ENCODE results near the gene ZMYM4. TPM values are rescaled to one million over a fixed set of nuclear protein-coding genes. Genes with fewer than 3 reads are reported as not detected.
"Not testable (repeated sequence)": the region's sequence is repeated elsewhere in the genome, so short reads cannot be mapped to it uniquely, and the experiment has no call there.

ZMYM4 gene
- polyA plus RNA-seq, 1 of the 3 experiments (the other 2 are of a cell fraction), result 12.2 TPM

GRCh38 chr1:35463232-35463631, 194.7 kb downstream of the ZMYM4 start:
- CTCF ChIA-PET, result interaction anchor here (1.4 kb wide), 1 partner anchor 12 kb away, joined by 4 read pairs; no protein-coding TSS in a partner anchor

GRCh38 chr1:35463749-35464148, 195.2 kb downstream of the ZMYM4 start:
- H2AFZ ChIP-seq (ENCODE audit: low read depth); H3K4me2 ChIP-seq; H3K27me3 ChIP-seq (ENCODE audit: insufficient read depth); H3K27ac ChIP-seq (ENCODE audit: low read depth in 2 of 2, low read length in 1 of 2); H3F3A ChIP-seq (replicated peaks; ENCODE audit: insufficient read depth); H3K79me2 ChIP-seq (ENCODE audit: insufficient read depth); H3K9me3 ChIP-seq; DNase-seq; H3K4me1 ChIP-seq (ENCODE audit: control insufficient read depth in 1 of 2, insufficient read depth in 2 of 2, low read depth in 1 of 2, low read length in 1 of 2); H4K20me1 ChIP-seq (ENCODE audit: insufficient read depth); H3K9ac ChIP-seq; POLR2A ChIA-PET; H3K4me3 ChIP-seq (ENCODE audit: low read depth in 2 of 2, low read length in 1 of 2); H3K9me2 ChIP-seq: not testable (repeated sequence)
- peaks cover 33 to 46% of the 10 kb centered on the region in 2 experiments for H3K36me3 ChIP-seq (replicated peaks in 1 of 2; ENCODE audit: control insufficient read depth in 1 of 2, insufficient read depth in 2 of 2, low read length in 1 of 2)
- CTCF ChIA-PET, result interaction anchor here (1.4 kb wide), 1 partner anchor 13 kb away, joined by 4 read pairs; no protein-coding TSS in a partner anchor
- 98% methylated on average over 2 of the region's 2 CpGs for WGBS (ENCODE audit: low lambda C conversion rate)

More at GRCh38 chr1:35463232-35463631, 194.7 kb downstream of the ZMYM4 start:
- Histone ChIP-seq H3K9me3 (no peaks in the 10 kb centered on the region), H3K27ac (ENCODE audit: low read depth in 2 of 2, low read length in 1 of 2) (no peak overlapping the region), H3K4me1 (ENCODE audit: control insufficient read depth in 1 of 2, insufficient read depth in 2 of 2, low read depth in 1 of 2, low read length in 1 of 2) (no peaks in the 10 kb centered on the region), H3K9me2 (no peaks in the 10 kb centered on the region), H3K27me3 (ENCODE audit: insufficient read depth) (no peaks in the 10 kb centered on the region), H3K4me2 (no peak overlapping the region), H4K20me1 (ENCODE audit: insufficient read depth) (no peaks in the 10 kb centered on the region), H2AFZ (ENCODE audit: low read depth) (no peak overlapping the region), H3K79me2 (ENCODE audit: insufficient read depth) (no peaks in the 10 kb centered on the region), H3K4me3 (ENCODE audit: low read depth in 2 of 2, low read length in 1 of 2) (no peak overlapping the region), H3K36me3 (replicated peaks in 1 of 2; ENCODE audit: control insufficient read depth in 1 of 2, insufficient read depth in 2 of 2, low read length in 1 of 2) (peaks cover 34 to 44% of the 10 kb centered on the region in 2 experiments), H3F3A (replicated peaks; ENCODE audit: insufficient read depth) (no peaks in the 10 kb centered on the region), H3K9ac (no peak overlapping the region)
- POLR2A ChIA-PET, result no interaction called here
- WGBS (ENCODE audit: low lambda C conversion rate), result 78% methylated on average over 1 of the region's 2 CpGs
- no peak for TF ChIP-seq RAD21 (IDR thresholded peaks at IDR 0.05; ENCODE audit: low read length)
- TF ChIP-seq RXRA (IDR thresholded peaks at IDR 0.05; ENCODE audit: borderline replicate concordance, low read depth), result no peak
- no peak for TF ChIP-seq FOXM1 (IDR thresholded peaks at IDR 0.05; ENCODE audit: low read depth)
- TF ChIP-seq ELF1 (IDR thresholded peaks at IDR 0.05), result no peak
- no peak for DNase-seq

GRCh38 chr1:35466120-35466519, 197.6 kb downstream of the ZMYM4 start:
- Histone ChIP-seq H3K4me3 (ENCODE audit: low read depth in 2 of 2, low read length in 1 of 2) (no peak overlapping the region), H3F3A (replicated peaks; ENCODE audit: insufficient read depth) (no peaks in the 10 kb centered on the region), H2AFZ (ENCODE audit: low read depth) (no peak overlapping the region), H3K9me3 (no peaks in the 10 kb centered on the region), H3K4me2 (no peak overlapping the region), H3K27ac (ENCODE audit: low read depth in 2 of 2, low read length in 1 of 2) (no peak overlapping the region), H3K79me2 (ENCODE audit: insufficient read depth) (no peaks in the 10 kb centered on the region), H3K27me3 (ENCODE audit: insufficient read depth) (no peaks in the 10 kb centered on the region), H3K9me2 (no peaks in the 10 kb centered on the region), H3K4me1 (ENCODE audit: control insufficient read depth in 1 of 2, insufficient read depth in 2 of 2, low read depth in 1 of 2, low read length in 1 of 2) (no peaks in the 10 kb centered on the region), H4K20me1 (ENCODE audit: insufficient read depth) (no peaks in the 10 kb centered on the region), H3K36me3 (replicated peaks in 1 of 2; ENCODE audit: control insufficient read depth in 1 of 2, insufficient read depth in 2 of 2, low read length in 1 of 2) (peaks cover 35 to 57% of the 10 kb centered on the region in 2 experiments), H3K9ac (no peak overlapping the region)
- TF ChIP-seq SMC3 (IDR thresholded peaks at IDR 0.05; ENCODE audit: low read depth, low read length), result no peak
- no peak for TF ChIP-seq CTCF (IDR thresholded peaks at IDR 0.05)
- TF ChIP-seq CHD2 (IDR thresholded peaks at IDR 0.05; ENCODE audit: low read length, partially characterized antibody), result no peak
- no peak for TF ChIP-seq SIN3A (IDR thresholded peaks at IDR 0.05; ENCODE audit: borderline replicate concordance, low read depth, low read length)
- no peak for TF ChIP-seq RAD21 (IDR thresholded peaks at IDR 0.05; ENCODE audit: low read length)
- no peak for TF ChIP-seq USF2 (IDR thresholded peaks at IDR 0.05; ENCODE audit: borderline replicate concordance, low read depth, low read length)
- TF ChIP-seq RCOR1 (IDR thresholded peaks at IDR 0.05; ENCODE audit: low read length), result no peak
- no peak for TF ChIP-seq TEAD4 (IDR thresholded peaks at IDR 0.05; ENCODE audit: borderline replicate concordance, insufficient read depth)
- TF ChIP-seq ZBTB33 (IDR thresholded peaks at IDR 0.05; ENCODE audit: borderline replicate concordance, low read depth), result no peak
- ChIA-PET CTCF (interaction anchor here (0.9 to 3.2 kb wide), 3 partner anchors 14 to 103 kb away, joined by 4 to 20 read pairs (median 5); no protein-coding TSS in a partner anchor), POLR2A (no interaction called here)
- no peak for DNase-seq
- 92% methylated on average over 1 of the region's 1 CpG for WGBS (ENCODE audit: low lambda C conversion rate)
